SK-N-SH (cell line): Measurements from ENCODE around the gene SH3BP4. TPM values are rescaled to one million over a fixed set of nuclear protein-coding genes. Genes with fewer than 3 reads are reported as not detected.
A peak's percentile ranks its signal among the peaks of the same experiment; 100 is the strongest.

Experiments used
- CTCF ChIA-PET: fragments of 300-600, 350-600 bp; formaldehyde crosslinking; extraction: SDS; loops from one replicate; lab custom pipeline; 2021; lab: Yijun Ruan, JAX
- POLR2A ChIA-PET: fragments of 350-600 bp; sonication (Branson Sonifier 250); formaldehyde crosslinking; extraction: SDS; loops from one replicate; lab custom pipeline; 2020; ENCODE audit warnings: antibody characterized with exemption, inconsistent platforms; lab: Yijun Ruan, JAX
- DNase-seq: peaks from one replicate; pipeline ENCODE4 v3.0.0; 2012
- H2AFZ ChIP-seq: fragments of 200-600 bp; sonication (generic); 2 replicates; pipeline ENCODE4 v1.8.1; 2016; ENCODE audit warnings: antibody characterized with exemption, mild to moderate bottlenecking, low read depth
- H3F3A ChIP-seq: fragments of 200-600 bp; sonication (generic); replicated peaks from 2 replicates; pipeline ENCODE3; 2016; ENCODE audit warnings: antibody characterized with exemption, mild to moderate bottlenecking; ENCODE audit not compliant: insufficient read depth
- H3K27ac ChIP-seq, 2 experiments: fragments of 200-500 bp in 1 of 2; fragments of 200-600 bp in 1 of 2; sonication (Bioruptor generic) in 1 of 2; sonication (generic), shearing (Covaris generic) in 1 of 2; 2 replicates each; pipeline versions ENCODE4 v1.5.1 to v1.6.1; 2014 to 2016; ENCODE audit warnings: low read depth in 2 of 2, inconsistent platforms in 1 of 2, low read length in 1 of 2, mild to moderate bottlenecking in 1 of 2, mixed read lengths in 1 of 2
- H3K27me3 ChIP-seq: fragments of 200-600 bp; sonication (generic), shearing (Covaris generic); 2 replicates; pipeline ENCODE4 v1.6.1; 2016; ENCODE audit warnings: mixed run types; ENCODE audit not compliant: insufficient read depth
- H3K36me3 ChIP-seq, 2 experiments: fragments of 200-500 bp in 1 of 2; fragments of 200-600 bp in 1 of 2; sonication (Bioruptor generic) in 1 of 2; sonication (generic) in 1 of 2; replicated peaks in 1 of 2; 2 replicates each; pipeline versions ENCODE3 to v1.5.1; 2014 to 2016; ENCODE audit warnings: low read length in 1 of 2, mild to moderate bottlenecking in 1 of 2; ENCODE audit not compliant: insufficient read depth in 2 of 2, control insufficient read depth in 1 of 2
- H3K4me1 ChIP-seq, 2 experiments: fragments of 200-500 bp in 1 of 2; fragments of 200-600 bp in 1 of 2; sonication (Bioruptor generic) in 1 of 2; sonication (generic), shearing (Covaris generic) in 1 of 2; 2 replicates each; pipeline versions ENCODE4 v1.5.1 to v1.6.1; 2014 to 2016; ENCODE audit warnings: low read depth in 1 of 2, low read length in 1 of 2, mixed run types in 1 of 2; ENCODE audit not compliant: insufficient read depth in 2 of 2, control insufficient read depth in 1 of 2
- H3K4me2 ChIP-seq: fragments of 200-600 bp; sonication (generic), shearing (Covaris generic); 2 replicates; pipeline ENCODE4 v1.6.1; 2017; ENCODE audit warnings: mixed run types
- H3K4me3 ChIP-seq, 2 experiments: fragments of 200-500 bp in 1 of 2; fragments of 200-600 bp in 1 of 2; sonication (Bioruptor generic) in 1 of 2; sonication (generic), shearing (Covaris generic) in 1 of 2; 2 replicates each; pipeline versions ENCODE4 v1.5.1 to v1.8.1; 2014 to 2016; ENCODE audit warnings: low read depth in 2 of 2, inconsistent platforms in 1 of 2, low read length in 1 of 2, mild to moderate bottlenecking in 1 of 2, mixed read lengths in 1 of 2, moderate library complexity in 1 of 2
- H3K79me2 ChIP-seq: fragments of 200-600 bp; sonication (generic); 2 replicates; pipeline ENCODE4 v1.8.1; 2017; ENCODE audit warnings: mild to moderate bottlenecking; ENCODE audit not compliant: insufficient read depth
- H3K9ac ChIP-seq: fragments of 200-600 bp; sonication (generic); 2 replicates; pipeline ENCODE4 v1.6.1; 2017; ENCODE audit warnings: mixed run types
- H3K9me2 ChIP-seq: fragments of 200-600 bp; sonication (generic); 2 replicates; pipeline ENCODE4 v1.6.1; 2017; ENCODE audit warnings: mixed run types
- H3K9me3 ChIP-seq: fragments of 200-600 bp; sonication (generic); 2 replicates; pipeline ENCODE4 v1.6.1; 2017; ENCODE audit warnings: mixed run types, mild to moderate bottlenecking, moderate library complexity
- H4K20me1 ChIP-seq: fragments of 200-600 bp; sonication (generic); 2 replicates; pipeline ENCODE4 v1.6.1; 2017; ENCODE audit warnings: mild to moderate bottlenecking, mixed run types; ENCODE audit not compliant: insufficient read depth
- ELF1 ChIP-seq: IDR thresholded peaks from 2 replicates; pipeline ENCODE4 v1.4.0; 2012
- FOXJ3 ChIP-seq: sonication (generic); formaldehyde crosslinking; IDR thresholded peaks from 2 replicates; pipeline ENCODE4 v1.5.1; 2020; ENCODE audit warnings: mild to moderate bottlenecking, missing genetic modification reagents
- FOXM1 ChIP-seq: IDR thresholded peaks from 2 replicates; pipeline ENCODE4 v1.4.0; 2012; ENCODE audit warnings: low read depth, mild to moderate bottlenecking
- GATA2 ChIP-seq: sonication (generic); formaldehyde crosslinking; IDR thresholded peaks from 2 replicates; pipeline ENCODE4 v1.5.0; 2020; ENCODE audit warnings: mild to moderate bottlenecking, missing genetic modification reagents
- JUND ChIP-seq: IDR thresholded peaks from 2 replicates; pipeline ENCODE4 v1.4.0; 2012
- MEF2A ChIP-seq: IDR thresholded peaks from 2 replicates; pipeline ENCODE4 v1.4.0; 2012; ENCODE audit warnings: low read depth, borderline replicate concordance
- NRF1 ChIP-seq: IDR thresholded peaks from 2 replicates; pipeline ENCODE4 v1.6.1; 2012; ENCODE audit warnings: low read depth, mild to moderate bottlenecking, low read length
- POLR2AphosphoS5 ChIP-seq: IDR thresholded peaks from 2 replicates; pipeline ENCODE4 v1.6.1; 2012; ENCODE audit warnings: low read depth, low read length
- RAD21 ChIP-seq: IDR thresholded peaks from 2 replicates; pipeline ENCODE4 v1.6.1; 2012; ENCODE audit warnings: mild to moderate bottlenecking, low read length
- RXRA ChIP-seq: IDR thresholded peaks from 2 replicates; pipeline ENCODE4 v1.4.0; 2012; ENCODE audit warnings: low read depth, mild to moderate bottlenecking, borderline replicate concordance
- SIN3A ChIP-seq: IDR thresholded peaks from 2 replicates; pipeline ENCODE4 v1.6.1; 2012; ENCODE audit warnings: low read depth, mild to moderate bottlenecking, low read length, moderate library complexity, borderline replicate concordance
- TCF12 ChIP-seq: IDR thresholded peaks from 2 replicates; pipeline ENCODE4 v1.4.0; 2012
- WGBS: methylation state at CpG from one replicate; pipeline ENCODE4 v1.1.6; 2017; ENCODE audit warnings: low lambda C conversion rate; 5-methylcytosine and 5-hydroxymethylcytosine counted together
- polyA plus RNA-seq, 3 experiments: library from polyadenylated mRNA; depleted of rRNA; stranded (reverse); fragments of >200 nt; gene quantifications; 2 replicates each; pipeline ENCODE4 v1.2.3, GENCODE V29; 2012
- TF ChIP-seq, protein P1 (sequence below): IDR thresholded peaks from 2 replicates; pipeline ENCODE4 v1.4.0; 2012; ENCODE audit warnings: low read depth, borderline replicate concordance
- TF ChIP-seq, protein P2 (sequence below): IDR thresholded peaks from 2 replicates; pipeline ENCODE4 v1.6.1; 2012; ENCODE audit warnings: mild to moderate bottlenecking, low read depth, low read length, moderate library complexity
- TF ChIP-seq, protein P3 (sequence below): fragments of 150-350 bp; IDR thresholded peaks from 2 replicates; pipeline ENCODE4 v1.6.1; 2017; ENCODE audit warnings: antibody characterized with exemption, low read length, low read depth, borderline replicate concordance
- TF ChIP-seq, protein P4 (sequence below): IDR thresholded peaks from 2 replicates; pipeline ENCODE4; 2012

Gene SH3BP4
- polyA plus RNA-seq, 1 of the 3 experiments (the other 2 are of a cell fraction): 27.7 TPM

DNA sequence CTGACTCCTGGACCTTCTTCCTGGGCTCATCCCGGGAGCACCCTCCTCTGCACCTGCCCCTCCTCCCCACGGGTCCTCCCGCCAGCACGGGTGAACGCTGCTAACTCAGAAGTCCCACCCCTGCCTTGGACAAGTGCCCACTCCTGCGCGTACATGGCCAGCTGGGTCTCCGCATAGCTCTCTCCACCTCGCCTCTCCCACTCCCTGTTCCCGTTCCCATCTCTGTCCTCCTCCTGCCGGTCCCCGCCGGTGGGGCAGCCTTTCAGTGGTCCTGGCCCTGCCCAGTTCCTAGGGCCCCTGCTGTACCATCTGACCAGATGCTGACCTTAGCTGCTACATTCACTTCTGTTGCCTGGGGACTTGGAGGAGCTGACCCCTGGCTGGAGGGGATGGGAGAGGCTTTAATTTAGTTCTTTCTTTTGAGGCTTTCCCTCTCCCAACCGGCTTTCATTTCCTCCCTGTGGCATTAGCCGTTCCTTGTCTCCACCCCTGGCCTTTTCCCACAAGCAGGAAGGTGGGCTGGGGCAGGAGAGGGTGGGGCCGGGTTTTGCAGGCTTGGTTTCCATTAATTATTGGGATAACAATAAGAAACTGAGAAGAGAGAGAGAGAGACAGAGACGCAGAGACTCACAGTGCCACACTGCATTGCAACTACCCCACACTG is 136.1 kb downstream of the SH3BP4 start:
- Histone ChIP-seq H3K27ac (no peak overlapping the region), H4K20me1 (no peaks in the 10 kb centered on the region), H3K9ac (no peak overlapping the region), H3K9me2 (no peaks in the 10 kb centered on the region), H3K4me3 (no peak overlapping the region), H3K4me1 (no peaks in the 10 kb centered on the region; a peak in 1 of 4 replicates), H3K79me2 (no peaks in the 10 kb centered on the region), H2AFZ (no peak overlapping the region), H3K9me3 (no peaks in the 10 kb centered on the region), H3K4me2 (no peak overlapping the region), H3K27me3 (no peaks in the 10 kb centered on the region), H3K36me3 (no peaks in the 10 kb centered on the region), H3F3A (no peaks in the 10 kb centered on the region)
- TF ChIP-seq GATA2 (CRISPR knock-in tag) (no peak), ELF1 (no peak), JUND (no peak), NRF1 (no peak), FOXM1 (no peak), RXRA (no peak), RAD21 (no peak), SIN3A (no peak), MEF2A (no peak)
- TF ChIP-seq, protein P1, sequence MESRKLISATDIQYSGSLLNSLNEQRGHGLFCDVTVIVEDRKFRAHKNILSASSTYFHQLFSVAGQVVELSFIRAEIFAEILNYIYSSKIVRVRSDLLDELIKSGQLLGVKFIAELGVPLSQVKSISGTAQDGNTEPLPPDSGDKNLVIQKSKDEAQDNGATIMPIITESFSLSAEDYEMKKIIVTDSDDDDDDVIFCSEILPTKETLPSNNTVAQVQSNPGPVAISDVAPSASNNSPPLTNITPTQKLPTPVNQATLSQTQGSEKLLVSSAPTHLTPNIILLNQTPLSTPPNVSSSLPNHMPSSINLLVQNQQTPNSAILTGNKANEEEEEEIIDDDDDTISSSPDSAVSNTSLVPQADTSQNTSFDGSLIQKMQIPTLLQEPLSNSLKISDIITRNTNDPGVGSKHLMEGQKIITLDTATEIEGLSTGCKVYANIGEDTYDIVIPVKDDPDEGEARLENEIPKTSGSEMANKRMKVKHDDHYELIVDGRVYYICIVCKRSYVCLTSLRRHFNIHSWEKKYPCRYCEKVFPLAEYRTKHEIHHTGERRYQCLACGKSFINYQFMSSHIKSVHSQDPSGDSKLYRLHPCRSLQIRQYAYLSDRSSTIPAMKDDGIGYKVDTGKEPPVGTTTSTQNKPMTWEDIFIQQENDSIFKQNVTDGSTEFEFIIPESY: no peak
- TF ChIP-seq, protein P2, sequence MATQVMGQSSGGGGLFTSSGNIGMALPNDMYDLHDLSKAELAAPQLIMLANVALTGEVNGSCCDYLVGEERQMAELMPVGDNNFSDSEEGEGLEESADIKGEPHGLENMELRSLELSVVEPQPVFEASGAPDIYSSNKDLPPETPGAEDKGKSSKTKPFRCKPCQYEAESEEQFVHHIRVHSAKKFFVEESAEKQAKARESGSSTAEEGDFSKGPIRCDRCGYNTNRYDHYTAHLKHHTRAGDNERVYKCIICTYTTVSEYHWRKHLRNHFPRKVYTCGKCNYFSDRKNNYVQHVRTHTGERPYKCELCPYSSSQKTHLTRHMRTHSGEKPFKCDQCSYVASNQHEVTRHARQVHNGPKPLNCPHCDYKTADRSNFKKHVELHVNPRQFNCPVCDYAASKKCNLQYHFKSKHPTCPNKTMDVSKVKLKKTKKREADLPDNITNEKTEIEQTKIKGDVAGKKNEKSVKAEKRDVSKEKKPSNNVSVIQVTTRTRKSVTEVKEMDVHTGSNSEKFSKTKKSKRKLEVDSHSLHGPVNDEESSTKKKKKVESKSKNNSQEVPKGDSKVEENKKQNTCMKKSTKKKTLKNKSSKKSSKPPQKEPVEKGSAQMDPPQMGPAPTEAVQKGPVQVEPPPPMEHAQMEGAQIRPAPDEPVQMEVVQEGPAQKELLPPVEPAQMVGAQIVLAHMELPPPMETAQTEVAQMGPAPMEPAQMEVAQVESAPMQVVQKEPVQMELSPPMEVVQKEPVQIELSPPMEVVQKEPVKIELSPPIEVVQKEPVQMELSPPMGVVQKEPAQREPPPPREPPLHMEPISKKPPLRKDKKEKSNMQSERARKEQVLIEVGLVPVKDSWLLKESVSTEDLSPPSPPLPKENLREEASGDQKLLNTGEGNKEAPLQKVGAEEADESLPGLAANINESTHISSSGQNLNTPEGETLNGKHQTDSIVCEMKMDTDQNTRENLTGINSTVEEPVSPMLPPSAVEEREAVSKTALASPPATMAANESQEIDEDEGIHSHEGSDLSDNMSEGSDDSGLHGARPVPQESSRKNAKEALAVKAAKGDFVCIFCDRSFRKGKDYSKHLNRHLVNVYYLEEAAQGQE: no peak
- WGBS: 79% methylated on average over 17 of the region's 17 CpGs
- ChIA-PET CTCF (interaction anchor here (0.5 to 2.0 kb wide), 3 partner anchors 10 to 19 kb away, joined by 3 to 8 read pairs (median 5); no protein-coding TSS in a partner anchor), POLR2A (no interaction called here)
- peak; percentile 39 for DNase-seq

DNA sequence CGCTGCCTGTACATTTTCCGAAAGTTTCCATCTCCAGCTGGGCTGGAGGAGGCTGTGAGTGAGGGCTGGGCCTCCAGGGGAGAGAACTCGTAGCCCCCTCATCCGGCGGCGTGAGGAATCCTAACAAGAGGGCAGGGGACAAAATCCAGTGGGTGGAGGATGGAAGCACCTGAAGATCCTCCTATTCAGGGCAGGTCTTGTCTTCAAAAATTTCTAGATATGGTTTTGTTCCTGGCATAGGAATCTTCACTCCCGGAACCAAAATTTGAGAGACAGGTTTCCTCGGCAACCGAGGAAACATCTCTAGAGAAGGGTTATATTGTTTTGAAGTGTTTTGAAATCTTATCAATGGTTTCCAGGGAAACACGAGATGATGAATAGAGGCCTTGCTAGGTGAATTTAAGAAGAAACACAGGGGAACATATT is 136.7 kb downstream of the SH3BP4 start:
- no peaks in the 10 kb centered on the region for H4K20me1 ChIP-seq
- H3K9me3 ChIP-seq: no peaks in the 10 kb centered on the region
- no peaks in the 10 kb centered on the region for H3K9me2 ChIP-seq
- ChIA-PET POLR2A (no interaction called here), CTCF (interaction anchor here (0.7 to 2.0 kb wide), 5 partner anchors 8 to 37 kb away, joined by 3 to 8 read pairs (median 4); no protein-coding TSS in a partner anchor)
- H3K4me1 ChIP-seq: no peaks in the 10 kb centered on the region; a peak in 1 of 4 replicates
- H3K9ac ChIP-seq: no peak overlapping the region
- DNase-seq: no peak
- no peak overlapping the region for H3K27ac ChIP-seq
- 90% methylated on average over 10 of the region's 10 CpGs for WGBS
- no peaks in the 10 kb centered on the region for H3K36me3 ChIP-seq
- H3F3A ChIP-seq: no peaks in the 10 kb centered on the region
- H3K4me2 ChIP-seq: no peak overlapping the region
- H2AFZ ChIP-seq: no peak overlapping the region
- H3K27me3 ChIP-seq: no peaks in the 10 kb centered on the region
- no peaks in the 10 kb centered on the region for H3K79me2 ChIP-seq
- H3K4me3 ChIP-seq: no peak overlapping the region
- TF ChIP-seq, protein P3, sequence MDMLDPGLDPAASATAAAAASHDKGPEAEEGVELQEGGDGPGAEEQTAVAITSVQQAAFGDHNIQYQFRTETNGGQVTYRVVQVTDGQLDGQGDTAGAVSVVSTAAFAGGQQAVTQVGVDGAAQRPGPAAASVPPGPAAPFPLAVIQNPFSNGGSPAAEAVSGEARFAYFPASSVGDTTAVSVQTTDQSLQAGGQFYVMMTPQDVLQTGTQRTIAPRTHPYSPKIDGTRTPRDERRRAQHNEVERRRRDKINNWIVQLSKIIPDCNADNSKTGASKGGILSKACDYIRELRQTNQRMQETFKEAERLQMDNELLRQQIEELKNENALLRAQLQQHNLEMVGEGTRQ: no peak
- TF ChIP-seq, protein P4, sequence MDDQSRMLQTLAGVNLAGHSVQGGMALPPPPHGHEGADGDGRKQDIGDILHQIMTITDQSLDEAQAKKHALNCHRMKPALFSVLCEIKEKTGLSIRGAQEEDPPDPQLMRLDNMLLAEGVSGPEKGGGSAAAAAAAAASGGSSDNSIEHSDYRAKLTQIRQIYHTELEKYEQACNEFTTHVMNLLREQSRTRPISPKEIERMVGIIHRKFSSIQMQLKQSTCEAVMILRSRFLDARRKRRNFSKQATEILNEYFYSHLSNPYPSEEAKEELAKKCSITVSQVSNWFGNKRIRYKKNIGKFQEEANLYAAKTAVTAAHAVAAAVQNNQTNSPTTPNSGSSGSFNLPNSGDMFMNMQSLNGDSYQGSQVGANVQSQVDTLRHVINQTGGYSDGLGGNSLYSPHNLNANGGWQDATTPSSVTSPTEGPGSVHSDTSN: no peak
- no peak for TF ChIP-seq POLR2AphosphoS5
- TF ChIP-seq NRF1: no peak
- TF ChIP-seq, protein P2: no peak
- no peak for TF ChIP-seq SIN3A
- no peak for TF ChIP-seq TCF12
- no peak for TF ChIP-seq FOXJ3 (CRISPR knock-in tag)
